ENCODE measurements around the gene NSL1.
"Not testable (repeated sequence)": the region's sequence is repeated elsewhere in the genome, so short reads cannot be mapped to it uniquely, and the experiment has no call there.

The NSL1 gene

DNA sequence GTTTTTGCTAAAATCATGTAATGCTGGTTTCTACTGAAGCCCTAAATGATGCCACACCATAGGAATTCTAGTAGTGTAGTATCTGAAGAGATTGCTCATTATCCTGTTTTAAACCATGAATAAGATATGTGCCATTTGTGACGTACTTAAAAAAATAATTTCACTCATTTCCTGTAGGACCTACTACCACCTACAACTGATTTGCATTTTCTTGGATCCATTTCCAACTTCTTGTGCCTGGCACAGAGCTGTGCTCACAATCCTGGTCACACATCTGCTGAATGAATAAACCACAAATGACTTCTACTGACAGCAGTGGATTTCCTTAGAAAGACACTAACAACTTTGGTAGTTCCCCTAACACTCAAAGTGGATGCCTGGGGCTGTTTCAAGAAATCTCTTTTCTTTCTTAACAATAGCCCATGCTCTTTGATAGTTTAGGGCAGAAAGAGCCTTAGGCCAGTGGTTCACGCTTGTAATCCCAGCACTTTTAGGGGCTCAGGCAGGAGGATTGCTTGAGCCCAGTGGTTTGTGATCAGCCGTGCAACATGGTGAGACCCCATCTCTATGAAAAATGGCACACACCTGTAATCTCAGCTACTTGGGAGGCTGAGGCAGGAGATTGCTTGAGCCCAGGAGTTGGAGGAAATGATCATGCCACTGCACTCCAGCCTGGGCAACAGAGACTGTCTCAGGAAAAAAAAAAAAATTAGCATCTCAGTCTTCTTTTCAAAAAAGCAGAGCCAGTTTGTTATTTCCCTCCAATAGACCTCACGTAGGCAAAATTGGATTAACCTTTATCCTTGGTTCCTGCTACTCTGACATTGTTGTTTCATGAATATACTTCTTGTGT, 78.9 kb downstream of the NSL1 start:
- no peak overlapping the region for H3K27ac ChIP-seq (ENCODE audit: low read depth, low read length)
- no peak overlapping the region for H3K4me3 ChIP-seq (ENCODE audit: low read depth in 1 of 2, low read length in 2 of 2)
- no peaks in the 10 kb centered on the region for H3K27me3 ChIP-seq (ENCODE audit: control insufficient read depth in 1 of 2, insufficient read depth in 2 of 2, low read length in 2 of 2)
- H3K36me3 ChIP-seq (ENCODE audit: control insufficient read depth in 1 of 2, insufficient read depth in 2 of 2, low read length in 2 of 2), result no peaks in the 10 kb centered on the region
- H3K9ac ChIP-seq (ENCODE audit: low read depth in 1 of 2, low read length in 2 of 2), result no peak overlapping the region
- no peaks in the 10 kb centered on the region for H3K9me3 ChIP-seq (ENCODE audit: control insufficient read depth in 1 of 2, low read length in 2 of 2)
- no peaks in the 10 kb centered on the region for H3K4me1 ChIP-seq (ENCODE audit: control insufficient read depth in 1 of 2, insufficient read depth in 2 of 2, low read length in 2 of 2)

- not testable (repeated sequence) for H3K9me3 ChIP-seq (ENCODE audit: control insufficient read depth in 1 of 2, low read length in 2 of 2); H3K4me3 ChIP-seq (ENCODE audit: low read depth in 1 of 2, low read length in 2 of 2); H3K9ac ChIP-seq (ENCODE audit: low read depth in 1 of 2, low read length in 2 of 2); H3K27me3 ChIP-seq (ENCODE audit: control insufficient read depth in 1 of 2, insufficient read depth in 2 of 2, low read length in 2 of 2); H3K4me1 ChIP-seq (ENCODE audit: control insufficient read depth in 1 of 2, insufficient read depth in 2 of 2, low read length in 2 of 2); H3K27ac ChIP-seq (ENCODE audit: low read depth, low read length); H3K36me3 ChIP-seq (ENCODE audit: control insufficient read depth in 1 of 2, insufficient read depth in 2 of 2, low read length in 2 of 2)
Observed at GRCh38 chr1:212711974-212712373, 79.6 kb downstream of the NSL1 start.

DNA sequence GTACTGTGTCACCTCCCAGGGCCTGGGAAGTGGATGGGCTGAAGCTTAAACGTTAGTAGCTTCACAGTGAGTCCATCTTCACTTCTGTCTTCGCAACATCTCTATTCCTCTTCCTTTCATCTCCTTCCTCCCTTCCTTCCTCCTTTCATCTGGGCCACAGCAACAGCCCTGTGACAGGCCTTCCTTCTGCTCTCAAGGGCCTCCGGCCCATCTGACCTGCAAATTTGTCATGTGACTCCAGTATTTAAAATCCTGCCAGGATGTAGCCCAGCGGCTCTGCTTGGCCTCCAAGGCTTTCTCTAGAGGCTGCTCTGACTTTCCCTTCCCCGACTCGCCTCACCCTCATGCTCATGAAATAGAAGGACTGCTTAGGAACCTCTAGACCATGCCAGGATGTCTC, 81.0 kb downstream of the NSL1 start:
- Histone ChIP-seq H3K36me3 (ENCODE audit: control insufficient read depth in 1 of 2, insufficient read depth in 2 of 2, low read length in 2 of 2) (no peaks in the 10 kb centered on the region), H3K4me1 (ENCODE audit: control insufficient read depth in 1 of 2, insufficient read depth in 2 of 2, low read length in 2 of 2) (no peaks in the 10 kb centered on the region), H3K27me3 (ENCODE audit: control insufficient read depth in 1 of 2, insufficient read depth in 2 of 2, low read length in 2 of 2) (no peaks in the 10 kb centered on the region), H3K9ac (ENCODE audit: low read depth in 1 of 2, low read length in 2 of 2) (no peak overlapping the region), H3K9me3 (ENCODE audit: control insufficient read depth in 1 of 2, low read length in 2 of 2) (no peaks in the 10 kb centered on the region), H3K4me3 (ENCODE audit: low read depth in 1 of 2, low read length in 2 of 2) (no peak overlapping the region), H3K27ac (ENCODE audit: low read depth, low read length) (no peak overlapping the region)

DNA sequence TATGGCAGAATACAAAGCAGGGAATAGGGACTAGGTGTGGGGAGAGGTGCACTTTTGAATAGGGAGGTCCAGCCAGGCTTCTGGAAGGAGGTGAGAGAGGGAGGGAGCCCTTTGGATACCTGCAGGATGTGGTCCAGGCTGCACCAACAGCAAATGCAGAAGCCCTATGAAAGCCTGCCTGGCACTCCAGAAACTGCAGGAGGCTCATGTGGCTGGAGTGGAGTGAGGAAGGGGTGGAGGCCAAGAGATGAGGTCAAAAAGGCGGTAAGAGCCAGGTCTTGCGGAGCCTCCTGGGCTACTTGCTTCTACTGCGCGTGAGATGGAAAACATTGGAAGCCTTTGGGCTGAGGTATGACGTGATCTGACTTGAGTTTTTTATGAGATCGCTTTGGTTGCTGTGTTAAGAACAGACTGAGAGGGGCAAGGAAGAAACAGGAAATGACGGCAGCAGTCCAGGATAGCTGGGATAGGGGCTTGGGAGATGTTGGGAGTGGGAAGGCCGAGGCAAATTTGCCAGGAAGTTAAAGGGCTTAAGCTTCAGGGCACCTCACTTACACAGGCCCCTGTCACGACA, 87.5 kb downstream of the NSL1 start:
- peaks cover 5 to 12% of the 10 kb centered on the region in 2 donors for H3K4me1 ChIP-seq (ENCODE audit: control insufficient read depth in 1 of 2, insufficient read depth in 2 of 2, low read length in 2 of 2)
- H3K9me3 ChIP-seq (ENCODE audit: control insufficient read depth in 1 of 2, low read length in 2 of 2), result no peaks in the 10 kb centered on the region
- H3K27me3 ChIP-seq (ENCODE audit: control insufficient read depth in 1 of 2, insufficient read depth in 2 of 2, low read length in 2 of 2), result peaks cover 6 to 8% of the 10 kb centered on the region in 2 donors
- no peak overlapping the region for H3K4me3 ChIP-seq (ENCODE audit: low read depth in 1 of 2, low read length in 2 of 2)
- no peak overlapping the region for H3K27ac ChIP-seq (ENCODE audit: low read depth, low read length)
- H3K9ac ChIP-seq (ENCODE audit: low read depth in 1 of 2, low read length in 2 of 2), result no peak overlapping the region
- no peaks in the 10 kb centered on the region for H3K36me3 ChIP-seq (ENCODE audit: control insufficient read depth in 1 of 2, insufficient read depth in 2 of 2, low read length in 2 of 2)

DNA sequence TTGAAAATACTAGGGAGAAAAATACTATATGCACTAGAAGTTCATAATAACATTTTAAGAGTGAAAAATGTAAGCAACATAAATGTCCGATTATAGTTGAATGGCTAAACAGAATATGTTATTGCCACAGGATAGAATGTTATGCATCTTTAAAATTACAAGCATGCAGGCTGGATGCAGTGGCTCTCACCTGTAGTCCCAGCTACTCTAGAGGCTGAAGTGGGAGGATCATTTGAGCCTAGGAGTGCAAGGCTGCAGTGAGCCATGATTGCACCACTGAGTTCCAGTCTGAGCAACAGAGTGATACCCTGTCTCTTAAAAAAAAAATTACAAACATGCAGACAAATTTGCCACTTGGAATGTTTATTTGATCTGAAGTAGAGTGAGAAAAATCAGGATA, 88.9 kb downstream of the NSL1 start:
- no peak overlapping the region for H3K4me3 ChIP-seq (ENCODE audit: low read depth in 1 of 2, low read length in 2 of 2)
- no peak overlapping the region for H3K9ac ChIP-seq (ENCODE audit: low read depth in 1 of 2, low read length in 2 of 2)
- H3K27ac ChIP-seq (ENCODE audit: low read depth, low read length), result no peak overlapping the region
- H3K9me3 ChIP-seq (ENCODE audit: control insufficient read depth in 1 of 2, low read length in 2 of 2), result no peaks in the 10 kb centered on the region
- peaks cover 15 to 20% of the 10 kb centered on the region in 2 donors for H3K4me1 ChIP-seq (ENCODE audit: control insufficient read depth in 1 of 2, insufficient read depth in 2 of 2, low read length in 2 of 2)
- no peaks in the 10 kb centered on the region for H3K36me3 ChIP-seq (ENCODE audit: control insufficient read depth in 1 of 2, insufficient read depth in 2 of 2, low read length in 2 of 2)
- peaks cover 16 to 21% of the 10 kb centered on the region in 2 donors for H3K27me3 ChIP-seq (ENCODE audit: control insufficient read depth in 1 of 2, insufficient read depth in 2 of 2, low read length in 2 of 2)

DNA sequence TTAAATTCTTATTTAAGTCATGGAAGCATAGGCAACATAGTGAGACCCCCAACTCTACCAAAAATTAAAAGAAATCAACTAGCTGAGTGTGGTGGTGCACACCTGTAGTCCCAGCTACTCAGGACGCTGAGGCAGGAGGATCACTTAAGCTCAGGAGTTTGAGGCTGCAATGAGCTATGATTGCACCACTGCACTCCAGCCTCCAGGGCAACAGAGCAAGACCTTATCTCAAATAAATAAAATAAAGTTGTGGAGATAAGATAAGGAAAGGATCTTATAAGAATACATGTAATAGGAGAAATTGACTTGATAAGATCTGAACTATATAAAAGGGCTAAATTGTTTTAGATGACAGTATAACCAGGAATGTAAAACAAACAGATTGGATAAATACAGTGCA, 89.7 kb downstream of the NSL1 start:
- H3K4me3 ChIP-seq (ENCODE audit: low read depth in 1 of 2, low read length in 2 of 2), result no peak overlapping the region
- no peaks in the 10 kb centered on the region for H3K9me3 ChIP-seq (ENCODE audit: control insufficient read depth in 1 of 2, low read length in 2 of 2)
- H3K27me3 ChIP-seq (ENCODE audit: control insufficient read depth in 1 of 2, insufficient read depth in 2 of 2, low read length in 2 of 2), result peaks cover 19 to 29% of the 10 kb centered on the region in 2 donors
- H3K27ac ChIP-seq (ENCODE audit: low read depth, low read length), result no peak overlapping the region
- no peaks in the 10 kb centered on the region for H3K36me3 ChIP-seq (ENCODE audit: control insufficient read depth in 1 of 2, insufficient read depth in 2 of 2, low read length in 2 of 2)
- H3K4me1 ChIP-seq (ENCODE audit: control insufficient read depth in 1 of 2, insufficient read depth in 2 of 2, low read length in 2 of 2), result peaks cover 15 to 20% of the 10 kb centered on the region in 2 donors
- no peak overlapping the region for H3K9ac ChIP-seq (ENCODE audit: low read depth in 1 of 2, low read length in 2 of 2)

DNA sequence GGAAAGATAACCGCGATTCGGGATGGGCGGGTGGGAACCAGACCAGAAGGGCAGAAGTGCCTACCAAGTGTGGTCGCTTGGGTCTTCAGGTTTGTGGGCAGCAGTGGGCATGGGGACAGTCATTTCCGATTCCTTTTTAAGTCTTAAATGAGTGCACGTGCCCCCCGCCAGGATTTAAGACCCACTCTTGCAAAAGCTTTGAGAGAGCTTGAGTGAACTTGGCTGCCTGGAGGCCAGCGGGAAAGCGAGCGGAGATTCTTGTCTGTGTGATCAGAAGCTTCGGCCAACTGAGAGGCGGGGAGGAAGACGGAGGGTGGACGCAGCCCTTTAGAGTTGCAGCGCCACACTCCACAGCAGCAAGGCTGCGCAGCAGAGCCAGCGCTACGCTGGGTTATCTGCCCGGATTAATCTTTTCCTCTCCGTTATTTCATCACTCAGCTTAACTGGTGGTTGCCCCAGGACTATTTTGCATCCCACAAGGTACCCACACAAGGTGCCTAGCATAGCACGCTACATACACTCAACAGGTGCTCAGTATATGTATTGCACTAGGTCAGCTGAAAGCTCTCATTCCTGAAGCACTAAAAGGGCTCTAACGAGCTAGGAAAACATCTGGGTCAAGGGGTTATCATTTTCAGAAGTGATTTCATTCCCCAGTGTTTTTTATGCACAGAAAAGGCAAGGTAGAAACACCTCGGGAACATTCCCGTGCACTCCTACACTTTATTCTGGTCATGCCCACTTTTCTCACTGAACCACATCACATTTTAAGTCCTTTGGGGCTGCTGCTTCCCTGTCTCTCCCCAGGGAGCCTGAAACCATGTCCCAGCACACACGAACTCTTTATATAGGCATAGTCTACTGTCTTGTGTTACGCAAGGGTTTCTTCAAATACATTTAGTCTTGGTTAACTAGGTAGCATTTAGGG, 90.4 kb downstream of the NSL1 start:
- Histone ChIP-seq H3K27me3 (ENCODE audit: control insufficient read depth in 1 of 2, insufficient read depth in 2 of 2, low read length in 2 of 2) (peaks cover 19 to 37% of the 10 kb centered on the region in 2 donors), H3K27ac (ENCODE audit: low read depth, low read length) (no peak overlapping the region), H3K4me3 (ENCODE audit: low read depth in 1 of 2, low read length in 2 of 2) (peak overlapping the region; percentile 62 to 66), H3K36me3 (ENCODE audit: control insufficient read depth in 1 of 2, insufficient read depth in 2 of 2, low read length in 2 of 2) (no peaks in the 10 kb centered on the region), H3K4me1 (ENCODE audit: control insufficient read depth in 1 of 2, insufficient read depth in 2 of 2, low read length in 2 of 2) (peaks cover 15 to 20% of the 10 kb centered on the region in 2 donors), H3K9ac (ENCODE audit: low read depth in 1 of 2, low read length in 2 of 2) (no peak overlapping the region), H3K9me3 (ENCODE audit: control insufficient read depth in 1 of 2, low read length in 2 of 2) (no peaks in the 10 kb centered on the region)

DNA sequence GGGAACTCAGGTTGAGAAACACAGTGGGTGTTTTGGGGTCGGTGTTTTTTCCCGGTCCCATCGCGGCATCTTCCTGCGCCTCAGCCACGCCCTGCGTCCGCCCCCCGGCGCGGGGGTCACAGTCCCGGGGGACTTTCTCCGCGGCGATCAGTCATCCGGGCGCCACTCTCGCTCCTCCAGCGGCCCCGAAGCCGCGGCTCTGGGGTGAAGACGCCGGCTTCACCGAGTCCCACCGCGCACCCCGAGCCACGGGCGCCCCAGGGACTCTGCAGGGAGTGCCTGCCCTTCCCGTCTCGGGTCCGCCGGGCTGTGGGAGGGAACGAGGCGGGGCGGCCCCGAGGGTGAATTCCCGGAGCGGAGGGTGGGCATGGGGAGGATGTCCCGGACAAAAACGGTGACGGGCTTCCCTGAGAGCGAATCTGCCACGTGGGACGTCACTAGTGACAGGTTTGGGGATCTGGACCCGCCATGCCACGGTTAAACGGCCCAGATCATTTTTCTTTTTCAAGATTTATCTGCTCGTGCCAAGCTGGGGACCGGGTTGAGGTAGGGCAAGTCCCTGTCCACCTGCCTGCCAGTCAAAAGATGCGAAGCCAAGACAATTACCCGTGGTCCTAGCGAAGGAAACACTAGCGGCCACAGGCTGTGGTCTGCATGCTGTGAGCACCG, 91.2 kb downstream of the NSL1 start:
- H3K4me1 ChIP-seq (ENCODE audit: control insufficient read depth in 1 of 2, insufficient read depth in 2 of 2, low read length in 2 of 2), result peaks cover 15 to 20% of the 10 kb centered on the region in 2 donors
- no peaks in the 10 kb centered on the region for H3K9me3 ChIP-seq (ENCODE audit: control insufficient read depth in 1 of 2, low read length in 2 of 2)
- H3K9ac ChIP-seq (ENCODE audit: low read depth in 1 of 2, low read length in 2 of 2), result peak overlapping the region; percentile 15 to 44
- peak overlapping the region; percentile 26 for H3K27ac ChIP-seq (ENCODE audit: low read depth, low read length)
- H3K4me3 ChIP-seq (ENCODE audit: low read depth in 1 of 2, low read length in 2 of 2), result peak overlapping the region; percentile 62 to 66
- H3K27me3 ChIP-seq (ENCODE audit: control insufficient read depth in 1 of 2, insufficient read depth in 2 of 2, low read length in 2 of 2), result peaks cover 19 to 38% of the 10 kb centered on the region in 2 donors
- H3K36me3 ChIP-seq (ENCODE audit: control insufficient read depth in 1 of 2, insufficient read depth in 2 of 2, low read length in 2 of 2), result no peaks in the 10 kb centered on the region

GRCh38 chr1:212699625-212700222, 91.9 kb downstream of the NSL1 start, which contains the start of gene BATF3:
Gene BATF3, minus strand, starts transcription at chr1:212699840. Its CDS starts 78 bp downstream, at chr1:212699762.
- Histone ChIP-seq H3K4me3 (ENCODE audit: low read depth in 1 of 2, low read length in 2 of 2) (peak within 1 kb of the TSS; percentile 66 to 69), H3K4me1 (ENCODE audit: control insufficient read depth in 1 of 2, insufficient read depth in 2 of 2, low read length in 2 of 2) (peaks cover 15 to 20% of the 10 kb centered on the region in 2 donors), H3K27me3 (ENCODE audit: control insufficient read depth in 1 of 2, insufficient read depth in 2 of 2, low read length in 2 of 2) (peaks cover 19 to 38% of the 10 kb centered on the region in 2 donors), H3K27ac (ENCODE audit: low read depth, low read length) (peak within 1 kb of the TSS; percentile 26), H3K9ac (ENCODE audit: low read depth in 1 of 2, low read length in 2 of 2) (peak within 1 kb of the TSS; percentile 15 to 44), H3K36me3 (ENCODE audit: control insufficient read depth in 1 of 2, insufficient read depth in 2 of 2, low read length in 2 of 2) (no peaks in the 10 kb centered on the region), H3K9me3 (ENCODE audit: control insufficient read depth in 1 of 2, low read length in 2 of 2) (no peaks in the 10 kb centered on the region)

Data from duodenal mucosa (tissue), 2 donors.